Thyroid gland (tissue), 4 donors: Measurements from ENCODE around the gene BEND4. TPM values are rescaled to one million over a fixed set of nuclear protein-coding genes. Genes with fewer than 3 reads are reported as not detected.

ENCODE experiments used
- DNase-seq, 2 donors: peaks; one replicate each; pipeline ENCODE4 v3.0.0-alpha.2; 2019
- H3K27ac ChIP-seq, 3 donors: fragments of 200-600 bp; sonication (generic); 1 replicate in 2 of 3; 2 replicates in 1 of 3; pipeline ENCODE4 v1.5.1; 2016 to 2019; ENCODE audit warnings: mild to moderate bottlenecking in 1 of 3, moderate library complexity in 1 of 3
- H3K27me3 ChIP-seq: fragments of 200-600 bp; sonication (generic); one replicate; pipeline ENCODE4 v1.5.1; 2019
- H3K36me3 ChIP-seq, 2 donors: fragments of 200-600 bp; sonication (generic); one replicate each; pipeline ENCODE4 v1.5.1; 2016 to 2019
- H3K4me1 ChIP-seq, 2 donors: fragments of 200-600 bp; sonication (generic); one replicate each; pipeline ENCODE4 v1.5.1; 2017 to 2019
- H3K4me3 ChIP-seq, 3 donors: fragments of 200-600 bp; sonication (generic); replicated peaks in 1 of 3; 1 replicate in 2 of 3; 2 replicates in 1 of 3; pipeline ENCODE4 v1.5.1; 2016; ENCODE audit warnings: mild to moderate bottlenecking in 1 of 3
- H3K9me3 ChIP-seq: fragments of 200-600 bp; sonication (generic); one replicate; pipeline ENCODE4 v1.5.1; 2017
- CTCF ChIP-seq, 6 experiments: fragments of 200-600 bp in 3 of 6; fragments of 450-650 bp in 3 of 6; sonication (generic) in 3 of 6; IDR thresholded peaks; one replicate each; pipeline ENCODE4 v1.5.1; 2016 to 2019; ENCODE audit warnings: antibody characterized with exemption in 6 of 6, mild to moderate bottlenecking in 2 of 6, inconsistent platforms in 1 of 6, moderate library complexity in 1 of 6
- POLR2A ChIP-seq, 2 donors: fragments of 450-650 bp; IDR thresholded peaks; one replicate each; pipeline ENCODE4 v1.6.1; 2017; ENCODE audit warnings: antibody characterized with exemption in 2 of 2, mild to moderate bottlenecking in 2 of 2, moderate library complexity in 1 of 2
- WGBS, 2 donors: methylation state at CpG; one replicate each; pipeline ENCODE4 v1.1.5; 2017; 5-methylcytosine and 5-hydroxymethylcytosine counted together
- intact Hi-C: fragments of 100-400 bp; cut with DNase I; formaldehyde crosslinking; loops from one replicate; pipeline ENCODE4 v1.15.1; 2023
- total RNA-seq, 4 donors: library from RNA; depleted of rRNA; stranded (reverse); fragments of >200 nt; gene quantifications; one replicate each; pipeline ENCODE4 v1.2.3, GENCODE V29; 2016

Gene BEND4
- total RNA-seq, 4 donors from 2014 or later: 0.13 TPM; not detected in 3

GRCh38 chr4:42078184-42078801 is 74.2 kb downstream of the BEND4 start:
- H3K4me3 ChIP-seq: no peak overlapping the region
- intact Hi-C loops: no loop called here
- DNase-seq: no peak
- TF ChIP-seq CTCF (IDR thresholded peaks at IDR 0.05) (no peak), POLR2A (IDR thresholded peaks at IDR 0.05) (no peak)
- no peak overlapping the region for H3K27ac ChIP-seq
- peaks cover 0 to 4% of the 10 kb centered on the region in 2 donors for H3K36me3 ChIP-seq
- H3K27me3 ChIP-seq: no peaks in the 10 kb centered on the region
- peaks cover 2% of the 10 kb centered on the region in 2 donors for H3K4me1 ChIP-seq
- no peaks in the 10 kb centered on the region for H3K9me3 ChIP-seq

GRCh38 chr4:42074294-42074693 is 78.2 kb downstream of the BEND4 start:
- Histone ChIP-seq H3K36me3 (peaks cover 0 to 4% of the 10 kb centered on the region in 2 donors), H3K4me3 (no peak overlapping the region), H3K9me3 (no peaks in the 10 kb centered on the region), H3K27ac (no peak overlapping the region), H3K4me1 (no peaks in the 10 kb centered on the region), H3K27me3 (no peaks in the 10 kb centered on the region)
- intact Hi-C loops: no loop called here
- no peak for DNase-seq
- WGBS, 2 donors: 93 to 96% methylated on average over 1 of the region's 1 CpG
- TF ChIP-seq POLR2A (IDR thresholded peaks at IDR 0.05): no peak
- TF ChIP-seq CTCF (IDR thresholded peaks at IDR 0.05): no peak

DNA sequence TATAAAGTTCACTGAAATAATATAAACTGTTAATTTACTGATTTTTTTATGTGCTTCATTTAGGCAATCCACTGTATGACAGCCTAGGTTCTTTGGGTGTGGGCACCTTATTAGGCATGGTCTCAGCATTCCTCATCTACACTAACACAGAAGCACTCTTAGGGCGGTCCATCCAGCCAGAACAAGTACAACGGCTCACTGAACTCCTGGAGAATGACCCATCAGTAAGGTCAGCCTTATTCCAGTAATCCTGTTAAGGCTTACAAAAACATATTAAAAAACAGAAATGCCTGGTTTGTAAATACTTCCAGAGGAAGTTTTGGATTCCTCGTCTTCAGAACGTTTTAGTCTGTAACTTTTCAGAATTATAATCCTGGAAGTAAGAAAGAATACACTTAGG is 82.0 kb downstream of the BEND4 start:
- TF ChIP-seq POLR2A (IDR thresholded peaks at IDR 0.05): no peak
- TF ChIP-seq CTCF (IDR thresholded peaks at IDR 0.05): no peak
- WGBS, 2 donors: 68 to 73% methylated on average over 4 of the region's 4 CpGs
- no peaks in the 10 kb centered on the region for H3K4me1 ChIP-seq
- H3K27ac ChIP-seq: no peak overlapping the region
- DNase-seq: peak; percentile 26 to 29
- no peaks in the 10 kb centered on the region for H3K27me3 ChIP-seq
- H3K4me3 ChIP-seq: no peak overlapping the region
- peaks cover 0 to 3% of the 10 kb centered on the region in 2 donors for H3K36me3 ChIP-seq
- H3K9me3 ChIP-seq: no peaks in the 10 kb centered on the region
- intact Hi-C loops: no loop called here

DNA sequence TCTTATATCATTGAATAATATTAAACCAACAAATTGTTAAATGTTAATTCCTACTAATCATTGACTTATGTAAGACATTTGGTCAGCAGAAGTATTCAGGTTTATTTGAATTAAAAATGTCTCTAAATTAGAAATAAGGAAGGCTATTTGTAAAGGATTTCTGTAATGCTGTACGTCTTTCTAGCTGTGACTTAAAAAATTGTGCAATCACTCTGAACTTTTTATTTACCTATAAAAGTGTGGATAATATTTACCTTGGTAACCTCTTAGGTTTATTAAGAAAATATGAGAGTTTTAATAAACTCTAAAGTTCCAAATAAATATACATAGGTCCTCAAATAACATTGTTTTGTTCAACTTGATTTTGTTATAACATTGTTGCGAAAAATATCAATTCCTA is 85.2 kb downstream of the BEND4 start:
- no peak for DNase-seq
- Histone ChIP-seq H3K27ac (no peak overlapping the region), H3K27me3 (no peaks in the 10 kb centered on the region), H3K4me3 (no peak overlapping the region), H3K4me1 (no peaks in the 10 kb centered on the region), H3K36me3 (peaks cover 6 to 11% of the 10 kb centered on the region in 2 donors), H3K9me3 (no peaks in the 10 kb centered on the region)
- WGBS, 2 donors: 48 to 49% methylated on average over 2 of the region's 2 CpGs
- intact Hi-C loops: no loop called here
- no peak for TF ChIP-seq POLR2A (IDR thresholded peaks at IDR 0.05)
- no peak for TF ChIP-seq CTCF (IDR thresholded peaks at IDR 0.05)

DNA sequence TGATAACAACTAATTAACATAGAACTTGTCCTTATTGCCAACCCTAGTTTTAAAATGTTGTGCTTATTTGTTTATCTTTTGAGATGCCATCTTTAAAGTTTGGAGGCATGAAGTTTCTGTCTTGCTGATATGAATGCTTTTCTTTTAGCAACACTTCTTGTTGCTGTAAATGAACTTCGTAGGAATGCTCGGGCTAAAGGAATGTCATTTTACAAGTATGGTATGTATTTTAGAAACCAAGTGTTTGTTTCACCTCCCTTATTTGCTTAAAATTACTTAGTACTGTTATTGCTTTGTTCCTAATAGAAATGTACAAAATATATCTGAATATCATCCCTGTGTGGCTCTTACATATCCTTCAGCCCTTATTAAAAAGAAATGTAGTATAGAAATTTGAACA is 86.1 kb downstream of the BEND4 start:
- H3K4me1 ChIP-seq: no peaks in the 10 kb centered on the region
- TF ChIP-seq CTCF (IDR thresholded peaks at IDR 0.05) (no peak), POLR2A (IDR thresholded peaks at IDR 0.05) (no peak)
- H3K27me3 ChIP-seq: no peaks in the 10 kb centered on the region
- DNase-seq: no peak
- no peaks in the 10 kb centered on the region for H3K9me3 ChIP-seq
- no peak overlapping the region for H3K27ac ChIP-seq
- H3K4me3 ChIP-seq: no peak overlapping the region
- intact Hi-C loops: no loop called here
- H3K36me3 ChIP-seq: peaks cover 6 to 11% of the 10 kb centered on the region in 2 donors
- WGBS, 2 donors: 97% methylated on average over 2 of the region's 2 CpGs

Other genes with a start within 250 kb of the BEND4 start
- 10 to 100 TPM; 50.7 to 65.4 (median 54.6) TPM for gene TMEM33, start 217.2 kb downstream of the BEND4 start, total RNA-seq
- under 1 TPM; 0.20 to 0.71 (median 0.30) TPM for gene DCAF4L1, start 170.9 kb downstream of the BEND4 start, total RNA-seq
- 100 to 1,000 TPM in 3 of 4 donors, 10 to 100 TPM in 1; 75.6 to 158 (median 116) TPM for gene SLC30A9, start 162.1 kb downstream of the BEND4 start, total RNA-seq
- 1 to 10 TPM; 3.1 to 5.7 (median 4.0) TPM for gene SHISA3, start 244.8 kb upstream of the BEND4 start, total RNA-seq